H1 (cell line): ENCODE data around the gene ACSM3. TPM values are rescaled to one million over a fixed set of nuclear protein-coding genes. Genes with fewer than 3 reads are reported as not detected.

Experiments used
- CTCF ChIA-PET: fragments of 300-600 bp; sonication (Branson Sonifier 250); formaldehyde crosslinking; loops from one replicate; lab custom pipeline; 2021; ENCODE audit not compliant: partially characterized antibody; lab: Charles Lee
- POLR2A ChIA-PET: fragments of 300-600 bp; sonication (Branson Sonifier 250); formaldehyde crosslinking; loops from one replicate; lab custom pipeline; 2021; ENCODE audit warnings: inconsistent platforms; ENCODE audit not compliant: partially characterized antibody; lab: Charles Lee
- DNase-seq, 2 experiments: peaks; one replicate each; pipeline versions ENCODE4 v3.0.0 to v3.0.0-alpha.2; 2010 to 2022; ENCODE audit warnings: low spot score in 2 of 2, low read depth in 1 of 2, mixed read lengths in 1 of 2
- FAIRE-seq: peaks from 2 replicates; lab custom pipeline; 2011; peaks lifted over from hg19 to GRCh38; lab: Jason Lieb, UNC
- H2AFZ ChIP-seq: 2 replicates; pipeline ENCODE4 v1.8.1; 2012; ENCODE audit warnings: low read length, inconsistent platforms
- H2AK5ac ChIP-seq: 2 replicates; pipeline ENCODE4 v1.6.1; 2013; ENCODE audit warnings: low read depth, low read length
- H2BK120ac ChIP-seq: replicated peaks from 2 replicates; pipeline ENCODE3; 2013; ENCODE audit warnings: low read depth, low read length, inconsistent platforms
- H2BK12ac ChIP-seq: 2 replicates; pipeline ENCODE4 v1.6.1; 2013; ENCODE audit warnings: low read depth, low read length
- H2BK15ac ChIP-seq: 2 replicates; pipeline ENCODE4 v1.6.1; 2013; ENCODE audit warnings: low read length
- H2BK20ac ChIP-seq: 2 replicates; pipeline ENCODE4 v1.6.1; 2013; ENCODE audit warnings: low read length
- H2BK5ac ChIP-seq: 2 replicates; pipeline ENCODE4 v1.6.1; 2013; ENCODE audit warnings: low read depth, low read length
- H3K14ac ChIP-seq: 2 replicates; pipeline ENCODE4 v1.6.1; 2013; ENCODE audit warnings: inconsistent platforms; ENCODE audit not compliant: insufficient read length
- H3K18ac ChIP-seq: 2 replicates; pipeline ENCODE4 v1.6.1; 2013; ENCODE audit warnings: low read length; ENCODE audit errors: extremely low read depth
- H3K23ac ChIP-seq: 2 replicates; pipeline ENCODE4 v1.6.1; 2013; ENCODE audit warnings: inconsistent platforms; ENCODE audit not compliant: insufficient read length
- H3K23me2 ChIP-seq: 2 replicates; pipeline ENCODE4 v1.6.1; 2013; ENCODE audit warnings: low read depth, low read length
- H3K27ac ChIP-seq: 2 replicates; pipeline ENCODE4 v1.6.1; 2011; ENCODE audit warnings: low read depth, low read length, inconsistent platforms
- H3K27me3 ChIP-seq, 4 experiments: replicated peaks in 1 of 4; 1 replicate in 1 of 4; 2 replicates in 3 of 4; pipeline versions ENCODE4 v1.6.1 to v1.8.1; 2011 to 2013; ENCODE audit warnings: low read length in 3 of 4, mild to moderate bottlenecking in 3 of 4, inconsistent platforms in 2 of 4, mixed read lengths in 2 of 4, moderate library complexity in 1 of 4; ENCODE audit not compliant: control insufficient read depth in 3 of 4, insufficient read depth in 3 of 4; ENCODE audit errors: extremely low read depth in 1 of 4
- H3K36me3 ChIP-seq, 4 experiments: 2 replicates each; pipeline versions ENCODE4 v1.6.1 to v1.8.1; 2011 to 2013; ENCODE audit warnings: mild to moderate bottlenecking in 4 of 4, low read length in 3 of 4, moderate library complexity in 2 of 4, control low read depth in 1 of 4, inconsistent platforms in 1 of 4; ENCODE audit not compliant: insufficient read depth in 4 of 4, control insufficient read depth in 2 of 4
- H3K4ac ChIP-seq: replicated peaks from 2 replicates; pipeline ENCODE3; 2013; ENCODE audit warnings: low read length, low read depth, mixed read lengths, inconsistent platforms; ENCODE audit not compliant: insufficient read length
- H3K4me1 ChIP-seq, 4 experiments: replicated peaks in 1 of 4; 1 replicate in 1 of 4; 2 replicates in 3 of 4; pipeline versions ENCODE4 v1.6.1 to v1.8.1; 2011 to 2013; ENCODE audit warnings: low read length in 3 of 4, inconsistent platforms in 2 of 4, mixed read lengths in 1 of 4; ENCODE audit not compliant: insufficient read depth in 4 of 4, control insufficient read depth in 3 of 4
- H3K4me2 ChIP-seq, 2 experiments: 2 replicates each; pipeline versions ENCODE4 v1.6.1 to v1.8.1; 2011 to 2013; ENCODE audit warnings: low read depth in 2 of 2, low read length in 2 of 2, control low read depth in 1 of 2, inconsistent platforms in 1 of 2, mild to moderate bottlenecking in 1 of 2; ENCODE audit not compliant: insufficient read depth in 1 of 2
- H3K4me3 ChIP-seq, 4 experiments: fragments of 200-600, 300-600 bp in 1 of 4; sonication (generic), shearing (Covaris generic), sonication (Bioruptor Twin) in 1 of 4; 2 replicates each; pipeline versions ENCODE4 v1.5.1 to v1.8.1; 2011 to 2016; ENCODE audit warnings: low read length in 4 of 4, low read depth in 3 of 4, control low read depth in 2 of 4, inconsistent platforms in 2 of 4, mild to moderate bottlenecking in 2 of 4, mixed read lengths in 1 of 4, moderate library complexity in 1 of 4; ENCODE audit not compliant: insufficient read depth in 2 of 4; ENCODE audit errors: extremely low read depth in 1 of 4
- H3K56ac ChIP-seq: replicated peaks from 2 replicates; pipeline ENCODE3; 2013; ENCODE audit warnings: low read depth, mild to moderate bottlenecking, mixed read lengths, low read length, inconsistent platforms; ENCODE audit not compliant: insufficient read length
- H3K79me1 ChIP-seq: 2 replicates; pipeline ENCODE4 v1.6.1; 2013; ENCODE audit warnings: low read depth, low read length, control low read depth
- H3K79me2 ChIP-seq, 2 experiments: 2 replicates each; pipeline versions ENCODE4 v1.6.1 to v1.8.1; 2012 to 2013; ENCODE audit warnings: low read length in 2 of 2, mild to moderate bottlenecking in 2 of 2, inconsistent platforms in 1 of 2; ENCODE audit not compliant: insufficient read depth in 2 of 2, control insufficient read depth in 1 of 2
- H3K9ac ChIP-seq, 4 experiments: replicated peaks in 1 of 4; 1 replicate in 1 of 4; 2 replicates in 3 of 4; pipeline versions ENCODE4 v1.6.1 to v1.8.1; 2011 to 2013; ENCODE audit warnings: low read depth in 3 of 4, low read length in 3 of 4, control low read depth in 2 of 4, mild to moderate bottlenecking in 2 of 4, moderate library complexity in 2 of 4, inconsistent platforms in 1 of 4; ENCODE audit errors: extremely low read depth in 1 of 4
- H3K9me3 ChIP-seq, 2 experiments: 2 replicates each; pipeline versions ENCODE4 v1.6.1 to v1.8.1; 2012 to 2013; ENCODE audit warnings: mild to moderate bottlenecking in 2 of 2, moderate library complexity in 2 of 2, control low read depth in 1 of 2, inconsistent platforms in 1 of 2, low read depth in 1 of 2, low read length in 1 of 2, mixed read lengths in 1 of 2; ENCODE audit not compliant: insufficient read depth in 2 of 2
- H4K20me1 ChIP-seq, 2 experiments: replicated peaks in 1 of 2; 2 replicates each; pipeline versions ENCODE3 to v1.8.1; 2011 to 2013; ENCODE audit warnings: inconsistent platforms in 2 of 2, low read length in 2 of 2, mild to moderate bottlenecking in 1 of 2; ENCODE audit not compliant: insufficient read depth in 2 of 2, control insufficient read depth in 1 of 2
- H4K5ac ChIP-seq: 2 replicates; pipeline ENCODE4 v1.6.1; 2013; ENCODE audit warnings: low read length, low read depth, mixed read lengths, inconsistent platforms; ENCODE audit not compliant: insufficient read length
- H4K8ac ChIP-seq: 2 replicates; pipeline ENCODE4 v1.8.0; 2013; ENCODE audit warnings: mild to moderate bottlenecking, moderate library complexity, low read length, inconsistent platforms; ENCODE audit not compliant: insufficient read depth; ENCODE audit errors: extremely low read depth
- H4K91ac ChIP-seq: replicated peaks from 2 replicates; pipeline ENCODE3; 2013; ENCODE audit warnings: low read length, mixed read lengths, inconsistent platforms; ENCODE audit not compliant: insufficient read length
- E2F6 ChIP-seq: IDR thresholded peaks from 2 replicates; pipeline ENCODE4 v1.6.1; 2012; ENCODE audit warnings: inconsistent platforms
- MAFK ChIP-seq: IDR thresholded peaks from 2 replicates; pipeline ENCODE4 v1.6.1; 2012; ENCODE audit warnings: low read depth, mild to moderate bottlenecking, improper control_type of control experiment, low read length
- MAX ChIP-seq: IDR thresholded peaks from 2 replicates; pipeline ENCODE4 v1.6.1; 2012; ENCODE audit warnings: inconsistent platforms
- SIN3A ChIP-seq, 2 experiments: IDR thresholded peaks in 1 of 2; conservative IDR thresholded peaks in 1 of 2; 2 replicates each; pipeline ENCODE4 v1.6.1; 2011 to 2012; ENCODE audit warnings: low read length in 2 of 2, improper control_type of control experiment in 1 of 2, low read depth in 1 of 2, mild to moderate bottlenecking in 1 of 2
- SIRT6 ChIP-seq: IDR thresholded peaks from one replicate; pipeline ENCODE4 v1.7.1; 2012; ENCODE audit warnings: low read length, inconsistent platforms
- SP1 ChIP-seq: IDR thresholded peaks from 2 replicates; pipeline ENCODE4 v1.6.1; 2011; ENCODE audit warnings: low read depth, low read length
- TEAD4 ChIP-seq: IDR thresholded peaks from 2 replicates; pipeline ENCODE4 v1.6.1; 2012; ENCODE audit warnings: low read depth, low read length, inconsistent platforms, mixed read lengths
- WGBS, 2 experiments: shearing (Covaris generic) in 1 of 2; methylation state at CpG; one replicate each; pipeline versions ENCODE4 v1.1.6 to v1.1.7; 2013 to 2015; ENCODE audit warnings: low lambda C conversion rate in 2 of 2, mixed read lengths in 2 of 2, inconsistent platforms in 1 of 2, low coverage in 1 of 2, missing lambda C conversion rate in 1 of 2; ENCODE audit not compliant: insufficient replicate concordance in 2 of 2, insufficient coverage in 1 of 2, insufficient read length in 1 of 2; ENCODE audit errors: extremely low coverage in 1 of 2, missing lambda C conversion rate in 1 of 2; 5-methylcytosine and 5-hydroxymethylcytosine counted together
- long read RNA-seq, 2 experiments: library from RNA in 1 of 2; library from capped mRNA in 1 of 2; stranded (forward); transcript quantifications; one replicate each; pipeline ENCODE4 v2.0.0, GENCODE V29; 2021; ENCODE audit warnings: inconsistent platforms in 1 of 2
- polyA minus RNA-seq, 3 experiments: library from RNA; depleted of rRNA, polyadenylated mRNA; stranded (reverse); fragments of >200 nt; gene quantifications; 1 replicate in 2 of 3; 2 replicates in 1 of 3; pipeline ENCODE4 v1.2.3, GENCODE V29; 2011
- polyA plus RNA-seq, 7 experiments: library from polyadenylated mRNA; depleted of rRNA in 3 of 7; stranded (reverse) in 5 of 7; unstranded in 2 of 7; fragments of >200 nt in 5 of 7; fragments of 200-250 nt in 2 of 7; gene quantifications; 1 replicate in 5 of 7; 2 replicates in 1 of 7; 4 replicates in 1 of 7; pipeline versions ENCODE4 v1.2.1 to v1.2.3, GENCODE V29; 2011 to 2013; ENCODE audit warnings: missing spikeins in 2 of 7, mixed read lengths in 2 of 7
- total RNA-seq: library from RNA; stranded (reverse); fragmentation: NEBNext Ultra II Directional; extraction: Animal tissue kit (Norgen Biotek cat#: 25700); gene quantifications from 2 replicates; pipeline ENCODE4 v1.2.1, GENCODE V29; 2021

Gene ACSM3
- 3.3 and 6.2 TPM in 2 replicates for total RNA-seq
- polyA plus RNA-seq (2011; rRNA removed): 4.9 and 5.7 TPM in 2 replicates
- 7.3 TPM for polyA plus RNA-seq (2011; cell fraction: cytosol; rRNA removed)
- 4.2 TPM for polyA plus RNA-seq (2011; cell fraction: nucleus; rRNA removed)
- 5.2 to 7.9 TPM (median 5.5 TPM) in 4 replicates for polyA plus RNA-seq (2012, experiment 1 of 2)
- polyA plus RNA-seq (2012, experiment 2 of 2): 0.93 TPM
- 6.8 TPM for polyA plus RNA-seq (2013, experiment 1 of 2)
- polyA plus RNA-seq (2013, experiment 2 of 2): 6.5 TPM
- polyA minus RNA-seq (2011; rRNA and poly(A)+ RNA removed): 4.2 and 4.6 TPM in 2 replicates
- 3.9 TPM for polyA minus RNA-seq (2011; cell fraction: cytosol; rRNA and poly(A)+ RNA removed)
- 4.7 TPM for polyA minus RNA-seq (2011; cell fraction: nucleus; rRNA and poly(A)+ RNA removed)
- long read RNA-seq, experiment 1, partial matches to known transcripts: 0 of 1 reads
- long read RNA-seq, experiment 1, other reads (novel, unspliced or antisense): 1 of 1 reads
- long read RNA-seq, experiment 2, partial matches to known transcripts: 3 of 7 reads
- long read RNA-seq, experiment 2, other reads (novel, unspliced or antisense): 0 of 7 reads

- CTCF ChIA-PET: interaction anchor here (1.4 to 1.6 kb wide), 3 partner anchors 12 to 378 kb away, joined by 3 to 4 read pairs (median 3); no protein-coding TSS in a partner anchor
- Histone ChIP-seq H3K27ac (0 out of 2 replicates have a peak within 1 kb of the TSS, but pooled peaks have one; percentile 6), H3K9me3 (no peaks in the 10 kb centered on the region; a peak in 1 of 4 replicates), H4K8ac (no peak within 1 kb of the TSS), H2AK5ac (no peak within 1 kb of the TSS), H3K4me3 (peak within 1 kb of the TSS; percentile 17 to 71 (median 48); a peak in 6 of 8 replicates), H3K23me2 (no peaks in the 10 kb centered on the region), H3K4ac (no peak within 1 kb of the TSS), H3K27me3 (no peaks in the 10 kb centered on the region; a peak in 1 of 7 replicates), H3K4me1 (no peaks in the 10 kb centered on the region; a peak in 1 of 7 replicates), H4K91ac (no peak within 1 kb of the TSS), H2AFZ (peak within 1 kb of the TSS; percentile 99), H2BK15ac (no peak within 1 kb of the TSS), H2BK20ac (no peak within 1 kb of the TSS), H3K9ac (peak within 1 kb of the TSS in 1 of 4 experiments; percentile 66; a peak in 2 of 7 replicates), H2BK5ac (peak within 1 kb of the TSS; percentile 67; the same call in 1 of the 2 replicates), H3K18ac (no peak within 1 kb of the TSS; the same call in 1 of the 2 replicates), H3K23ac (no peak within 1 kb of the TSS), H3K79me1 (no peaks in the 10 kb centered on the region), H3K14ac (no peak within 1 kb of the TSS), H3K79me2 (no peaks in the 10 kb centered on the region), H2BK12ac (no peak within 1 kb of the TSS), H3K4me2 (peak within 1 kb of the TSS; percentile 61 to 96), H3K56ac (no peak within 1 kb of the TSS), H2BK120ac (no peak within 1 kb of the TSS), H4K20me1 (no peaks in the 10 kb centered on the region), H4K5ac (no peak within 1 kb of the TSS), H3K36me3 (no peaks in the 10 kb centered on the region)
- TF ChIP-seq SIRT6 (no peak), SIN3A (conservative IDR thresholded peaks at IDR 0.05 in 1 of 2, IDR thresholded peaks at IDR 0.05 in 1 of 2; ENCODE audit: low read depth in 1 of 2, low read length in 2 of 2) (0 out of 4 replicates have a peak, but pooled peaks of 1 of the 2 experiments have one; percentile 8), MAFK (no peak), TEAD4 (no peak), E2F6 (0 out of 2 replicates have a peak, but pooled peaks have one; percentile 35), MAX (peak; percentile 58; the same call in 1 of the 2 replicates), SP1 (peak; percentile 12; the same call in 1 of the 2 replicates)
- DNase-seq: peak; percentile 13 to 55
- FAIRE-seq: peak; percentile 95
- POLR2A ChIA-PET: interaction anchor here (1.7 kb wide), 1 partner anchor 40 kb away, joined by 5 read pairs; no protein-coding TSS in a partner anchor
- WGBS, 2 experiments: 23% methylated on average over 10 of the region's 10 CpGs; no CpG with 5 or more reads in 1 of the 2 experiments
Observed at GRCh38 chr16:20763461-20764232, at the start of gene ACSM3. TSS of gene ACSM3 (plus strand) at chr16:20764014. CDS start at chr16:20770035, 6,021 bp downstream.
